NB4 (cell line): ENCODE data around the gene IGFBPL1.

ENCODE experiments used
- DNase-seq: peaks from one replicate; pipeline ENCODE4 v3.0.0; 2010; ENCODE audit warnings: low read depth
- H3K4me3 ChIP-seq: one replicate; pipeline ENCODE4 v1.5.1; 2011; ENCODE audit warnings: mild to moderate bottlenecking, low read depth, low read length, moderate library complexity
- MYC ChIP-seq: IDR thresholded peaks from 2 replicates; pipeline ENCODE4 v1.6.1; 2011; ENCODE audit warnings: low read depth, low read length
- POLR2A ChIP-seq: IDR thresholded peaks from 2 replicates; pipeline ENCODE4 v1.6.1; 2011; ENCODE audit warnings: mild to moderate bottlenecking; ENCODE audit not compliant: insufficient read length; ENCODE audit errors: extremely low read depth
- TF ChIP-seq, protein P1 (sequence below): IDR thresholded peaks from one replicate; pipeline ENCODE4 v1.5.1; 2012; ENCODE audit warnings: low read depth, low read length
- TF ChIP-seq, protein P2 (sequence below): IDR thresholded peaks from 2 replicates; pipeline ENCODE4 v1.6.1; 2011; ENCODE audit warnings: low read depth, low read length

The IGFBPL1 gene

DNA sequence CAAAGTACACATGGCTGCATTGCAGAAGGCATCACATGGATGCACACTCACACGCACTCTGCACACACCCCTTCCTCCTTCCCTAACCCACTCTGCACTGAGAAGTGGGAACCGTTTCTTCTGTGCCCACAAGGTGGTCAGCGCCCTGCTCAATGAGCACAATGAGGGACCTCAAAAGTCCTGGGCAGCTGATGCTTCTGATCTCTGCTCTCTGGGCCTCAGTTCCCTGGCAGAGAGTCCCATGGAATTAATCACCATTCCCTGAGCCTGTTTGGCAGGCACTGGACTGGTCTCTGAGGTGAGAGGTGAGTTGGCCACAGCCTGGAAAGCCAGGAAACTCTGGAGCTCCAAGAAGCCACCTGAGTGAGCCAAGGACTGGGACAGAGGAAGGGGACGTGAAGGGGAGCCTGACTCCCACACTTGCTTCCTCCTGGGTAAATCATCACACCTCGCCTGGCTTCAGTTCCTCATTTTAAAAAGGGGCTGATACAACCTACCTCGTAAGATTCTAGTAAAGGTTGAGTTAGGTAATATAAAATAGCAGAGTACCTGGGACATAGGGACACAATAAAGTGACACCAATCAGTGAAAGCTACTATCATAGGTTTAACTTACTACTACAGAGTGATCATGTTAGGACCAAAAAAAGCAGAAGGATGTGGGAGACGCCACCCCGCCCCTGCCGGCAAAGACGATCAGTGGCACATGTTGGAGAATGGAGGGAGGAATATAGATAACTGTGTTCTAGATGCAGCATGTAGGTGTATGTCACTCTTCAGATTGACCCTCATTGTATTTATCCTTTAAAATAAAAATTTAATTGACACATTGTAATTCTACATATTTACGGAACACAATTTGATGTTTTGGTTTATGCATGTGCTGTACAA lies 21.1 kb upstream of the IGFBPL1 start:
- no peak overlapping the region for H3K4me3 ChIP-seq
- no peak for TF ChIP-seq POLR2A
- TF ChIP-seq, protein P1, sequence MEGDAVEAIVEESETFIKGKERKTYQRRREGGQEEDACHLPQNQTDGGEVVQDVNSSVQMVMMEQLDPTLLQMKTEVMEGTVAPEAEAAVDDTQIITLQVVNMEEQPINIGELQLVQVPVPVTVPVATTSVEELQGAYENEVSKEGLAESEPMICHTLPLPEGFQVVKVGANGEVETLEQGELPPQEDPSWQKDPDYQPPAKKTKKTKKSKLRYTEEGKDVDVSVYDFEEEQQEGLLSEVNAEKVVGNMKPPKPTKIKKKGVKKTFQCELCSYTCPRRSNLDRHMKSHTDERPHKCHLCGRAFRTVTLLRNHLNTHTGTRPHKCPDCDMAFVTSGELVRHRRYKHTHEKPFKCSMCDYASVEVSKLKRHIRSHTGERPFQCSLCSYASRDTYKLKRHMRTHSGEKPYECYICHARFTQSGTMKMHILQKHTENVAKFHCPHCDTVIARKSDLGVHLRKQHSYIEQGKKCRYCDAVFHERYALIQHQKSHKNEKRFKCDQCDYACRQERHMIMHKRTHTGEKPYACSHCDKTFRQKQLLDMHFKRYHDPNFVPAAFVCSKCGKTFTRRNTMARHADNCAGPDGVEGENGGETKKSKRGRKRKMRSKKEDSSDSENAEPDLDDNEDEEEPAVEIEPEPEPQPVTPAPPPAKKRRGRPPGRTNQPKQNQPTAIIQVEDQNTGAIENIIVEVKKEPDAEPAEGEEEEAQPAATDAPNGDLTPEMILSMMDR, result no peak
- no peak for TF ChIP-seq MYC
- TF ChIP-seq, protein P2, sequence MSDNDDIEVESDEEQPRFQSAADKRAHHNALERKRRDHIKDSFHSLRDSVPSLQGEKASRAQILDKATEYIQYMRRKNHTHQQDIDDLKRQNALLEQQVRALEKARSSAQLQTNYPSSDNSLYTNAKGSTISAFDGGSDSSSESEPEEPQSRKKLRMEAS, result no peak
- DNase-seq, result peak; percentile 5

DNA sequence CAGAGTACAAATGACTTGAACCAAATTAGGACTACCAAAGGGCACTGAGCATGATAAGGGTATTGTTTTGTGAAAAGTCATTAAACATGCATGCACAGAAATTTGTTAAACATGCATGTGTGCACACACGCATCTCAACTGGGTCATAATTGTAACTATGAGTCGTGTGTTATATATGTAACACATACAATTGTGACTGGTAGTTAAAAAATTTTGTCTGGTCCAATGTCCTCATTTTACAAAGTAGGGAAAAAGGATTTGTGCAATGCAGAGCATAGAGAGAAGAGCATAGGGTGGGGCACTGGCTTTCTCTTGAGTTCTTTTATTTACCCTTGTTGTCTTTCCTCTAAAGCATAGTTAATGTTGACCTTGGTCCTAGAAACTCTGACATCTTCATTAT lies 19.3 kb upstream of the IGFBPL1 start:
- TF ChIP-seq POLR2A (no peak), MYC (no peak)
- TF ChIP-seq, protein P2, result no peak
- TF ChIP-seq, protein P1, result no peak

DNA sequence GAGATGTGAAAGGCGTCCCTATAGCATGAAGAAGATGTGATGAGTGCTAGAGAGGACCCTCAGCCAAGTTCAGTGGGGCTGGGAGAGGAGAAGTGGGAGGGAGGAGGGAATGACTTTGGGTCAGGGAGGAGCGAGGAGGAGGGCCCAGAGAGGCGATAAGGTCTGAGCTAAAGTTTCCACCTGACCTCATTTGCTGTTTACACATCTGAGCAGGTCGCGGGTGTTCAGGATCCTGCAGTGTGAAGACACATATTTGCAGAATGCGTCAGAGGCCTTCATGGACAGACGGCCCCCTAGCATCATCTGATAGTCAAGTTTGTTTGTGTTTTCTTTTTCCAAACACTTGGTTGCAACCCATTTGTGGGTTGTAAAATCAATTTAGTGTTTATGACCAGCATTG lies 18.9 kb upstream of the IGFBPL1 start:
- H3K4me3 ChIP-seq, result no peak overlapping the region
- TF ChIP-seq MYC, result no peak
- no peak for TF ChIP-seq POLR2A
- TF ChIP-seq, protein P1, result no peak
- TF ChIP-seq, protein P2, result no peak
- DNase-seq, result no peak

More for the DNA sequence above, 19.3 kb upstream of the IGFBPL1 start:
- no peak overlapping the region for H3K4me3 ChIP-seq
- no peak for DNase-seq

DNA sequence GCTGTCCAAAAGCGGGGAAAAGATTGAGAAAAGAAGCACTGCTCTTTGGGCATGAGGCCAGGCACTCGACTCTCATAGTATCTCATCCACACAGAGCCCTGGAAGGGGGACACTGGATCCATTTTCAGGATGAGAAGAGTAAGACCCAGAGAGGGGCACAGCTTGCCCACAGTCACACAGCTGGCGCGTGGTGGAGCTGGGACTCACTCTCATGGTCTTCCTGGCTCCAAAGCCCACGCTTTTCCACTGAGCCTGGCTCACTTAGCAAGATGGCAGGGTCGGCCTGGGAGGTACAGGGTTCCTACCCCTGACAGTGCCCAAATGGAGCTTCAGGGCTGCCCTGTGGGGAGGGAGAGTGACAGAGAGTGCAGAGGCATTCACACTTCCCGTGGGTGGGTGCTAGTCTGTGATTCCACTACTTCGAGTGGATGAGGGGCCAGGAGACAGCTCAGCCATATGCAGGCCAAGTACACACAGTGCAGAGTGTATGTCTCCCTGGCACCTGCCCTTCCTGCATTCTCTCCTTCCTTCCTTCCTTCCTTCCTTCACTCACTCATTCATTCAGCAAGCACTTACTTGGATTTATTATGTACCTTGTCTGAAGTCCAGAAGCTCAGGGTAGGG lies 18.3 kb upstream of the IGFBPL1 start:
- H3K4me3 ChIP-seq, result no peak overlapping the region

DNA sequence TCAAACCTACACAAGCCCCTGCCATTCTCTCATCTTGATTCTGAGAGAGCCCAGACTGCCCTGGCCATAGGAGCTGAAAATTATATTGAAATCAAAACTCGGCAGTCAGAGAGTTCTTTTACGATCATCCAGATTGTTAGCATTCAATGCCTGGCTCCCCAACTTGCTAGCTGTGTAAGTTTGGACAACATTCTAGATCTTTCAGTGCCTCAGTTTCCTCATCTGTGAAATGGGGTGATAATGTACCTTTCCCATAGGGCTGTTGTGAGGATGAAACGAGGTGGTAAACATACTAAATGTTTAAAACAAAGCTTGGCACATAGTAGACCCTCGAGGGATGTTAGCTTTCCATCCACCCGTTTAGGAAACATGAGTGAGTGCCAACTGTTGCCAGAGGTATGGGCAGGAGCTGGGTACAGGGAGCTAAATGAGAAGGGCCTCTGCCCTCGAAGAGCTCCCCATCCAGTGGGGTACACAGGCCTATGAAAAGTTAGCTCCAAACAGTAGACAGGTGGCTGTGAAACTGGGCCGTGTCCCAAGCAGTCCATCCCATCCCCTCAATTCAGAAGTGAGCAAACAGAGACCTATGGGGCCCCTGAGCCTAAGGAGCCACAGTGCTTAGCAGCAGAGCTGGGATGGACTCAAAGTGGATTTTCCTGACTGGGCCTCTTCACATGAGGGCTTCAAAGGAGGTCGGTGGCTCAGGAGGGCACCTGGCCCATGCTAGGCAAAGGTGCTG lies 17.3 kb upstream of the IGFBPL1 start:
- no peak overlapping the region for H3K4me3 ChIP-seq
- TF ChIP-seq, protein P2, result no peak
- no peak for TF ChIP-seq MYC
- TF ChIP-seq, protein P1, result no peak
- TF ChIP-seq POLR2A, result no peak
- DNase-seq, result no peak

More for the DNA sequence above, 18.3 kb upstream of the IGFBPL1 start:
- DNase-seq, result no peak
- TF ChIP-seq, protein P1, result no peak
- TF ChIP-seq, protein P2, result no peak
- TF ChIP-seq POLR2A (no peak), MYC (no peak)
